Fibroblast of lung (primary cell): ENCODE results near the gene AFTPH.

ENCODE experiments used
- EZH2 ChIP-seq: IDR thresholded peaks from 2 replicates; pipeline ENCODE4 v1.5.1; 2012; ENCODE audit warnings: low read length, control low read depth, mild to moderate bottlenecking; ENCODE audit errors: missing control alignments
- TF ChIP-seq, protein P1 (sequence below), 2 donors: IDR thresholded peaks in 1 of 2; conservative IDR thresholded peaks in 1 of 2; 1 replicate in 1 of 2; 2 replicates in 1 of 2; pipeline ENCODE4 v1.5.1; 2011 to 2012; ENCODE audit warnings: low read length in 2 of 2, control low read depth in 1 of 2, inconsistent platforms in 1 of 2, low read depth in 1 of 2, mild to moderate bottlenecking in 1 of 2

DNA sequence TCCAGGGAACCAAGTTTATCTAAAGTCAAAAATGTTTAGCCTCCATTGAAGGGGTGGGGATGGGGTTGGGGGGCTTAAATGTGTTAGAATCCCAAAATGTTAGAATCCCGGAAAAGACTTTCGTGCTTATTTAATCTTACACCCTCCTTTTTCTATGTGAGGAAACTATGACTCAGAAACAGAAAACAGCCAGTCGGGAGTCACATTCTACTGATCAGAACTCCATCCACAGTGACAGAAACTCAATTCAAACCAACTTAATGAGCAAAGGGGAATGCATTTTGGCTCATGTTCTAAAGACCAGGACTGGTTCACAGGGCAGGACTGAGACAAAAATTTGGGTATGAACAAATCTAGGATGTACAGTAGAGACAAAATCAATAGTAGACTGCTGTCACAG is 31.9 kb upstream of the AFTPH start:
- TF ChIP-seq, protein P1, sequence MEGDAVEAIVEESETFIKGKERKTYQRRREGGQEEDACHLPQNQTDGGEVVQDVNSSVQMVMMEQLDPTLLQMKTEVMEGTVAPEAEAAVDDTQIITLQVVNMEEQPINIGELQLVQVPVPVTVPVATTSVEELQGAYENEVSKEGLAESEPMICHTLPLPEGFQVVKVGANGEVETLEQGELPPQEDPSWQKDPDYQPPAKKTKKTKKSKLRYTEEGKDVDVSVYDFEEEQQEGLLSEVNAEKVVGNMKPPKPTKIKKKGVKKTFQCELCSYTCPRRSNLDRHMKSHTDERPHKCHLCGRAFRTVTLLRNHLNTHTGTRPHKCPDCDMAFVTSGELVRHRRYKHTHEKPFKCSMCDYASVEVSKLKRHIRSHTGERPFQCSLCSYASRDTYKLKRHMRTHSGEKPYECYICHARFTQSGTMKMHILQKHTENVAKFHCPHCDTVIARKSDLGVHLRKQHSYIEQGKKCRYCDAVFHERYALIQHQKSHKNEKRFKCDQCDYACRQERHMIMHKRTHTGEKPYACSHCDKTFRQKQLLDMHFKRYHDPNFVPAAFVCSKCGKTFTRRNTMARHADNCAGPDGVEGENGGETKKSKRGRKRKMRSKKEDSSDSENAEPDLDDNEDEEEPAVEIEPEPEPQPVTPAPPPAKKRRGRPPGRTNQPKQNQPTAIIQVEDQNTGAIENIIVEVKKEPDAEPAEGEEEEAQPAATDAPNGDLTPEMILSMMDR (conservative IDR thresholded peaks at IDR 0.05 in 1 of 2, IDR thresholded peaks at IDR 0.05 in 1 of 2; ENCODE audit: low read depth in 1 of 2, low read length in 2 of 2) = no peak
- TF ChIP-seq EZH2 = no peak
